ENCODE results near the gene MACC1. TPM values are rescaled to one million over a fixed set of nuclear protein-coding genes. Genes with fewer than 3 reads are reported as not detected.

Gene MACC1
- total and polyA plus RNA-seq, 4 donors, result 0.02 to 1.0 (median 0.50) TPM

- Histone ChIP-seq H3K9ac (ENCODE audit: low read depth in 1 of 2, low read length in 2 of 2) (no peak overlapping the region), H3K4me1 (ENCODE audit: control insufficient read depth in 4 of 4, insufficient read depth in 4 of 4, low read length in 3 of 4) (no peaks in the 10 kb centered on the region), H3K9me3 (ENCODE audit: control insufficient read depth in 4 of 4, low read length in 3 of 4) (no peaks in the 10 kb centered on the region), H3K4me3 (ENCODE audit: low read depth in 1 of 3, low read length in 3 of 3) (no peak overlapping the region), H3K27me3 (ENCODE audit: control insufficient read depth in 4 of 4, insufficient read depth in 4 of 4, low read length in 3 of 4) (no peaks in the 10 kb centered on the region), H3K36me3 (ENCODE audit: control insufficient read depth in 4 of 4, insufficient read depth in 3 of 4, low read depth in 1 of 4, low read length in 3 of 4) (no peaks in the 10 kb centered on the region), H3K27ac (ENCODE audit: low read depth in 1 of 2, low read length in 2 of 2) (no peak overlapping the region)
- 68% methylated on average over 6 of the region's 6 CpGs for WGBS
- TF ChIP-seq FOXA2 (IDR thresholded peaks at IDR 0.05) (no peak), CTCF (IDR thresholded peaks at IDR 0.05; ENCODE audit: low read depth, low read length, missing input control) (no peak), NR2F2 (IDR thresholded peaks at IDR 0.05) (no peak), RAD21 (IDR thresholded peaks at IDR 0.05) (no peak), EGR1 (IDR thresholded peaks at IDR 0.05; ENCODE audit: low read depth in 2 of 2) (no peak), GABPA (IDR thresholded peaks at IDR 0.05 in 1 of 2, conservative IDR thresholded peaks at IDR 0.05 in 1 of 2) (no peak), HNF4G (IDR thresholded peaks at IDR 0.05) (no peak), SP1 (IDR thresholded peaks at IDR 0.05) (no peak), HNF4A (conservative IDR thresholded peaks at IDR 0.05) (no peak), ATF3 (IDR thresholded peaks at IDR 0.05) (no peak), RXRA (IDR thresholded peaks at IDR 0.05) (no peak), YY1 (IDR thresholded peaks at IDR 0.05) (no peak), TAF1 (conservative IDR thresholded peaks at IDR 0.05) (no peak), FOXA1 (IDR thresholded peaks at IDR 0.05) (no peak)
- TF ChIP-seq, protein P1, sequence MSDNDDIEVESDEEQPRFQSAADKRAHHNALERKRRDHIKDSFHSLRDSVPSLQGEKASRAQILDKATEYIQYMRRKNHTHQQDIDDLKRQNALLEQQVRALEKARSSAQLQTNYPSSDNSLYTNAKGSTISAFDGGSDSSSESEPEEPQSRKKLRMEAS (IDR thresholded peaks at IDR 0.05), result no peak
- TF ChIP-seq, protein P2, sequence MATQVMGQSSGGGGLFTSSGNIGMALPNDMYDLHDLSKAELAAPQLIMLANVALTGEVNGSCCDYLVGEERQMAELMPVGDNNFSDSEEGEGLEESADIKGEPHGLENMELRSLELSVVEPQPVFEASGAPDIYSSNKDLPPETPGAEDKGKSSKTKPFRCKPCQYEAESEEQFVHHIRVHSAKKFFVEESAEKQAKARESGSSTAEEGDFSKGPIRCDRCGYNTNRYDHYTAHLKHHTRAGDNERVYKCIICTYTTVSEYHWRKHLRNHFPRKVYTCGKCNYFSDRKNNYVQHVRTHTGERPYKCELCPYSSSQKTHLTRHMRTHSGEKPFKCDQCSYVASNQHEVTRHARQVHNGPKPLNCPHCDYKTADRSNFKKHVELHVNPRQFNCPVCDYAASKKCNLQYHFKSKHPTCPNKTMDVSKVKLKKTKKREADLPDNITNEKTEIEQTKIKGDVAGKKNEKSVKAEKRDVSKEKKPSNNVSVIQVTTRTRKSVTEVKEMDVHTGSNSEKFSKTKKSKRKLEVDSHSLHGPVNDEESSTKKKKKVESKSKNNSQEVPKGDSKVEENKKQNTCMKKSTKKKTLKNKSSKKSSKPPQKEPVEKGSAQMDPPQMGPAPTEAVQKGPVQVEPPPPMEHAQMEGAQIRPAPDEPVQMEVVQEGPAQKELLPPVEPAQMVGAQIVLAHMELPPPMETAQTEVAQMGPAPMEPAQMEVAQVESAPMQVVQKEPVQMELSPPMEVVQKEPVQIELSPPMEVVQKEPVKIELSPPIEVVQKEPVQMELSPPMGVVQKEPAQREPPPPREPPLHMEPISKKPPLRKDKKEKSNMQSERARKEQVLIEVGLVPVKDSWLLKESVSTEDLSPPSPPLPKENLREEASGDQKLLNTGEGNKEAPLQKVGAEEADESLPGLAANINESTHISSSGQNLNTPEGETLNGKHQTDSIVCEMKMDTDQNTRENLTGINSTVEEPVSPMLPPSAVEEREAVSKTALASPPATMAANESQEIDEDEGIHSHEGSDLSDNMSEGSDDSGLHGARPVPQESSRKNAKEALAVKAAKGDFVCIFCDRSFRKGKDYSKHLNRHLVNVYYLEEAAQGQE (IDR thresholded peaks at IDR 0.05), result no peak
- TF ChIP-seq, protein P3, sequence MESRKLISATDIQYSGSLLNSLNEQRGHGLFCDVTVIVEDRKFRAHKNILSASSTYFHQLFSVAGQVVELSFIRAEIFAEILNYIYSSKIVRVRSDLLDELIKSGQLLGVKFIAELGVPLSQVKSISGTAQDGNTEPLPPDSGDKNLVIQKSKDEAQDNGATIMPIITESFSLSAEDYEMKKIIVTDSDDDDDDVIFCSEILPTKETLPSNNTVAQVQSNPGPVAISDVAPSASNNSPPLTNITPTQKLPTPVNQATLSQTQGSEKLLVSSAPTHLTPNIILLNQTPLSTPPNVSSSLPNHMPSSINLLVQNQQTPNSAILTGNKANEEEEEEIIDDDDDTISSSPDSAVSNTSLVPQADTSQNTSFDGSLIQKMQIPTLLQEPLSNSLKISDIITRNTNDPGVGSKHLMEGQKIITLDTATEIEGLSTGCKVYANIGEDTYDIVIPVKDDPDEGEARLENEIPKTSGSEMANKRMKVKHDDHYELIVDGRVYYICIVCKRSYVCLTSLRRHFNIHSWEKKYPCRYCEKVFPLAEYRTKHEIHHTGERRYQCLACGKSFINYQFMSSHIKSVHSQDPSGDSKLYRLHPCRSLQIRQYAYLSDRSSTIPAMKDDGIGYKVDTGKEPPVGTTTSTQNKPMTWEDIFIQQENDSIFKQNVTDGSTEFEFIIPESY (IDR thresholded peaks at IDR 0.05), result no peak
- no peak for DNase-seq (ENCODE audit: low spot score)
These were observed 52.6 kb downstream of the MACC1 start for GRCh38 chr7:20164425-20165145.

Data from liver (tissue), 9 donors.